T-helper 1 cell (primary cell): Measurements from ENCODE around the gene FKRP.

Experiments
- DNase-seq, 5 donors: peaks; one replicate each; pipeline ENCODE4 v3.0.0-alpha.2; 2012 to 2020

FKRP gene

GRCh38 chr19:46732172-46732938 lies 13.5 kb upstream of the FKRP start:
- no peak for DNase-seq

DNA sequence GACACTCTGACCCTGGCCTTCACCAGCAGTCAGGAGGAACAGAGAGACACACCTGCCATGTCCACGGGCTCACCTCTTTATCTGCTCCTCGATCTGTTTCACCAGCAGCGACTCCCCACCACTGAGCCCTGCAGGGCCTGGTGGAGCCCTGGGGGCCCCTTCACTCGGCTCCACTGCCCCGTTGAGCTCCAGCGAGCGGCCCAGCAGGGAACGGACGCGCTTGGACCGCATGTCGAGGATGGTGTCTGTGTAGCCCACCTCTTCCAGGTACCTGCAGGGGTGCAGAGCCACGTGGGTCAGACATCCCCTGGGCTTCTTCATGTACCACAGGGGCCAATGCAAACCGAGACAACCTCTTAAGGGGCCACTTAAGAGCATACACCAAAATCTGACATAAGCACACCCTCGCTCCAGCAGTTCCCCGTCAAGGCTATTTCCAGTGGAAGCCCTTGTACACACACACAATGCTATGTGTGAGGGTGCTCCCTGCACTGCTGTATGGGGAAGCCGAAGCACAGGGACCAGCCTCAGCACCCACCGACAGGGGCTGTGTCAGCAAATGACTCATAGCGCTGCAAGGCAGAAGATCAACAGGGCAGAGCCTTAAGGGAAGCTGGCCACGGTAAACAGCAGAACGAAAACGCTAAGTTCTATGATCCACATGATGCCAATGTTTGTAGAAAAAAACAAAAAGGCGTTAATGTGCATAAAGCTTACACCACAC lies 12.7 kb upstream of the FKRP start:
- DNase-seq, result no peak

GRCh38 chr19:46733690-46734292 lies 12.1 kb upstream of the FKRP start:
- DNase-seq, result no peak

DNA sequence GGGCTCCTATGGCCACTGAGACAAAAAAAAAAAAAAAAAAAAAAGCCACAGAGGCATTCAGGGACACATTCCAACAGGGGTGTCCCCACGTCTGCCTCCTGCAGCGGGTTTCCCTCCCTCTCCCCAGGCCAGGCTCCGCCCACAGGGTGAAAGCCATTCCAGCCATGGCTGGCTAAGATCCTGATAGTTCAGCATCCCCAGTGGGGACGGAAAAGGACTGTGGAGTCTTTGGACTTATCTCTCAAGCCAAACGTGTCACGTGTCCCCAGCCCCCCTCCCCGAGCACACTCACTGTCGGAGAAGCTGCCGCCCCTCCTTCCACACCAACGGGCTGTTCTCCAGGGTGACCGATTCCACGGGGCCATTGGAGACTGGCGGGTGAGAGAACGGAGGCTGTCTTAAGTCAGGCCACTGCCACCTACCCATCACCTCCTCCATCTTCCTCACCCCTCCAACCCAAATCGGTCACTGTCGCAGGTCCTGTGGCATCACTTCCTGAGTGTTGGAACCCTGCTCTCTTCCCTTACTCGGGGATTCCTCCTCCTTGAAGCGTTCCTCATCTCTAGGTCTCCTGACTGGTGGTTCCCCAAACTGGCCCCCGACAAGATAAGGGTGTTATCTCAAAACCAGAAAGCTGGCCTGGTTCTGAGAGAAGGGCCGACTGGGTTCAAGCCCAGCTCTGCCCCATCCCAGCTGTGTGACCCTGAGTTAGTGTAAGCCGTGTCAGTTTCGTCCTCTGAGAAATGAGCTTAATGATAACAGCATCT lies 9.1 kb upstream of the FKRP start:
- DNase-seq, result no peak

- DNase-seq, result no peak
These were observed 8.6 kb upstream of the FKRP start for GRCh38 chr19:46737298-46737654.

GRCh38 chr19:46737761-46738171 lies 8.1 kb upstream of the FKRP start:
- DNase-seq, result no peak

DNA sequence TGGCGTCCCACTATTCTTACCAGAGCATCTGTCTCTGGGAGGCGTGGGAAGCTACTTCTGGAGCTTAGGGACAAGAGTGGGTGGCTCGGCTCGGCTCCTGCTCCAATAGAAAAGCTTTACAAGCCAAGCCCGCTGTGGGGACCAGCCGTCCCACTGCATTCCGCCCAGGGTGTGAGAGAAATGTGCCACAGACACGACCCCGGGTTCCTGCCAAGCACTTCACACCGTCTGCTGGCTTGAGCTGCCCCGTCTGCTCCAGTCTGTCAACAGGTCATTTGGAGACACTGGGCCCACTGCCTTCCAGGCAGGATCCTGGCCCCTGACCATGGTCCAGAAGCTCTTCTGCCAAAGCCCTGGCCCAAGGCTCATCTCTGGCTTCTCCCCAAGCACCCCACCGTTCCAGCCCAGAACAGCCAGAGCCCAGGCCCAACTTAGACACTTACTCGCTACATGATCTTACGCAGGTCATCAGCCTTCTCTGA lies 6.5 kb upstream of the FKRP start:
- no peak for DNase-seq

DNA sequence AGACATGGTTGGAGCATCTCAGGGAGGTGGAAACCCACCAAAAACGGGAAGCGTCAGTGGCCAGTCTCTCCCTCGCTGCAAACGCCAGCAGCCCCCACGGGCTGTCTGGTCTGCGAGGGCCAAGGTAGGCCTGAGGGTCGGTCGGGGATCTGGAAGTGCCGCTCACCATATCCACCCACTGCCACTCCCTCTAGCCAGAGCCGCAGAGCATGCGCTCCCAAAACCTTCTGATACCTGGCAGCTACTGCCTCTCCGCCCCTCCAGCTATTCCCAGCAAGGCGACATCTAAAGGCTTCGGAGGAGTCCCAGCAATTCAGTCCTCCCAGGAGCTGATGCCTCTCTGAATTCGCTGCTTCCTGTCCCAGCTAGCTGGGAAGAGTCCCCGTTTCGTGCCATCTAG lies 4.4 kb upstream of the FKRP start:
- DNase-seq, result no peak

DNA sequence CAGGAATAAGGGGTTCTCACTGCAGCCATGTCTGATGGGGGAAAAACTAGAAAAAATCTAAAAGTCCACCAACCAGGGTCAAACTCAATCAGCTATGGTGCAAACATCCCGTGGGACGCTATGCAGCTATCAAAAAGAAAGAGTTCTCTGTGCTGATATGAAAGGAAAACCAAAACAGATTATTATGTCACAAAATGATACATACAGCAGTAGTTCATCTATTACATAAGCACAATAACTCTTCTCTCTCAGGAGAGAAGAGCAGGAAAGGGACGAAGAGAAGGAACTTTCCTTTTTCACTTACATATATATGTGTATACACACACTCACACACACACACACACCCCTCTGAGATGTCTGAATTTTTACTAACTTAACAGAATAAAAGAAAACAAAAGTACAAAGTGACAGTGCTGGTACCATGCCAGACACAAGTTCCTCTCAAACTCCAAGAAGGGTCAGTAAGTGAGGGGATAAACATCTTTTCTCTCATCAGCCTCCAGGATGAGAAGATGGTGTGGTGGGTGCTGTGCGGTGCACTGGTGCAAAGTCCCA lies 2.9 kb upstream of the FKRP start:
- DNase-seq, result no peak

GRCh38 chr19:46744005-46744691 lies 1.7 kb upstream of the FKRP start:
- no peak for DNase-seq

- DNase-seq, result no peak
These were observed 827 bp upstream of the FKRP start for GRCh38 chr19:46745030-46745429.

DNA sequence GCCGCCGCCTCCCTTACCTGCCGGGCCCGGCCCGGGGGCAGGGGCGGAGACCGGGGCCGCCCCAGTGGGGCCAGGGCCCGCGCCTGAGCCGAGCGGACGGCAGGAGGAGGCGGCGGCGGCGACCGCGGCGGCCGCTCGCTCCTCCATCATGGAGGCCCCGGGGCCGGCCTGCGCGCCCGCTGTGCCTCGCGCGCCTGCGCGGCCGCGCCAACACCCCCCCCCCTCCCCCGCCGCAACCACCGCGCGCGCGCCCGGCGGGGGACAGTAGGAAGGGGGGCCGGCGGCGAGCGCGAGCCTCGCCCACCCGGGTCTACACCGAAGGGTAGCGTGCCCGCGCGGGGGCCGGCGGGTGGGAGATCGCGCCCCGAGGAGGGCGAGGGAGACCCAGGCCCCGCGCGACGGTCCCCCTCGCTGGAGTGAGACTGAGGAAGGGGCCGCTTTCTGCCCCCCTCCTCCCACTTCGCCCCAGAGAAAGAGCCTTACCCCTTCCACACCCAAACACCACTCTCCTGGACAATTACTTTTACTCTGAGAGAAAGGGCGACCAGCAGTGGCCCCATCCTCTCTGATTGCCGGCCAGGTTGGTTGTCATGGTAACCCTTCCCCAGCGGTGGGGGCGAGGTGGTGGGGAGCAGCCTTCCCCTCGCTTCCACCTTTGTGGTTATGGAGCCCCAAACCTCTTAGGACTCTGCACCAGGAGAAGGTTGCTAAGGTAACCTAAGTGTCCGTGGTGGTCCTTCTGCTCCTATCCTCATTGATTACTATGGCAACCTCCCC lies 612 bp downstream of the FKRP start, which contains the start of gene STRN4:
Gene STRN4 (minus strand): TSS at position 170 of the 777 bp plus-strand sequence. CDS start 20 bp downstream, at position 150.
- peak in 4 of 5 donors; percentile 38 to 66 (median 44) for DNase-seq

- peak; percentile 39 to 75 (median 62) for DNase-seq
These were observed 2.7 kb downstream of the FKRP start for GRCh38 chr19:46748325-46749109.

DNA sequence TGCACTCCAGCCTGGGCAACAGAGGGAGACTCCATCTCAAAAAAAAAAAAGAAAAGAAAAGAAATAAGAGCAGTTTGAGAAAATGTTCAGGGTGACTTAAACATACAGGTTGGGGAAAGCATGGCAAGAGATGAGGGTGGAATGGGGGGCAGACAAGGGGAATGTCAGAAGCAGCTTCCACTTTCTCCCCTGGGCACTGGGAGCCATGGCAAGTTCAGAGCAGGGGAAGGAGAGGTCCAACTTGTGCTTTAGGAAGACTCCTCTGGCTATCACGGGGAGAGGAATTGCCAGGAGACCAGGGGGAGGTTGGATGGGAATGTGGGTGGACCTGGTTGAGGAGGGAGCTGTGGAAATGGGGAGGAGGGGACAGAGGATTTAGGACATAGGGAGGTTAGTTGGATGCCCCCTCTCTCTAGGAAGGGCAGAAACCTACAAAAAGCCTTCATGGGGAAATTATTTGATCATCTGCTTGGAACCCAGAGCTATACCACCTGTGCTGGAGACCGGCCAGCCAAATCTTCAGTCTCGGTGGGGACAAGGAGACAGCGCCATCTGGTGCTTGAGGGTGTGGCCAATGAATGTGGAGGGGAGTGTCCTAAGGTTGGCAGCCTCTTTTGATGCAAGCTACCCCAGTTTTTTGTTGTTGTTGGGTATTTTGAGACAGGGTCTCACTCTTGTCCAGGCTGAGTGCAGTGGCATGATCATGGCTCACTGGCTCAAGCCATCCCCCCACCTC lies 7.7 kb downstream of the FKRP start:
- peak in 4 of 5 donors; percentile 49 to 69 (median 58) for DNase-seq

DNA sequence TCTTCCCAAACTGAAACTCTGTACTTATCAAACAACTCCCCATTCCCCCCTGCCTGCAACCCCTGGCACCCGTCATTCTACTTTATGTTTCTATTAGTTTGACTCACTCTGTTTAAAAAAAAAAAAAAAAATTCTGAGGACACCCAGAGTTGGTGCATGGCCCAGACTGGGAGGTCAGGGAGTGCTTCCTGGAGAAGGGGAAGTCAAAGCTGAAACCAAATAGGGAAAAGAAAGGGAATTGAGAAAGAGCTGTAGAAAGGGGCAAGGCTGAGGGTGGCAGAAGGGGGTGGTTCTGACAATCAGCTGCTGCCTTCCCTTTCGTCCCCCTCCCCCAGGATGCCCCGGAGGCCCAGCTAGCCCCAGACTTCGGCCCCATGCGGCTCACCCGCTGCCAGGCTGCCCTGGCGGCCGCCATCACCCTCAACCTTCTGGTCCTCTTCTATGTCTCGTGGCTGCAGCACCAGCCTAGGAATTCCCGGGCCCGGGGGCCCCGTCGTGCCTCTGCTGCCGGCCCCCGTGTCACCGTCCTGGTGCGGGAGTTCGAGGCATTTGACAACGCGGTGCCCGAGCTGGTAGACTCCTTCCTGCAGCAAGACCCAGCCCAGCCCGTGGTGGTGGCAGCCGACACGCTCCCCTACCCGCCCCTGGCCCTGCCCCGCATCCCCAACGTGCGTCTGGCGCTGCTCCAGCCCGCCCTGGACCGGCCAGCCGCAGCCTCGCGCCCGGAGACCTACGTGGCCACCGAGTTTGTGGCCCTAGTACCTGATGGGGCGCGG lies 9.4 kb downstream of the FKRP start:
- no peak for DNase-seq

GRCh38 chr19:46755853-46756543 lies 10.1 kb downstream of the FKRP start:
- DNase-seq, result no peak

GRCh38 chr19:46756544-46756888 lies 10.7 kb downstream of the FKRP start:
- no peak for DNase-seq

DNA sequence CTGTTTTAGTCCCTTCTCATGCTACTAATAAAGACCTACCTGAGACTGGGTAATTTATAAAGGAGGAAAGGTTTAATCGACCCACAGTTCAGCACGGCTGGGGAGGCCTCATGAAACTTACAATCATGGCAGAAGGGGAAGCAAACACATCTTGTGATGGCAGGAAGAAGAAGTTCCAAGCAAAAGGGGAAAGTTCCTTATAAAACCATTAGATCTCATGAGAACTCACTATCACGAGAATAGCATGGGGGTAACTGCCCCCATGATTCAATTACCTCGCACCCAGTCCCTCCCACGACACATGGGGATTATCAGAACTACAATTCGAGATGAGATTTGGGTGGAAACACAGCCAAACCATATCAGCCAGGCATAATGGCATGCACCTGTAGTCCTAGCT lies 13.3 kb downstream of the FKRP start:
- no peak for DNase-seq
